Activated naive CD8-positive, alpha-beta T cell treated with anti-CD3 and anti-CD28 coated beads for 36 hours (primary cell): ENCODE results near the gene IRAK2. TPM values are rescaled to one million over a fixed set of nuclear protein-coding genes. Genes with fewer than 3 reads are reported as not detected.

Experiments used
- DNase-seq: peaks from one replicate; pipeline ENCODE4 v3.0.0; 2021
- H3K27ac Mint-ChIP-seq: one replicate; pipeline ENCODE4 v1.8.0; 2022; ENCODE audit warnings: mild to moderate bottlenecking, moderate library complexity, mixed read lengths
- H3K27me3 Mint-ChIP-seq: one replicate; pipeline ENCODE4 v1.8.0; 2022; ENCODE audit warnings: mild to moderate bottlenecking, mixed read lengths
- H3K36me3 Mint-ChIP-seq: one replicate; pipeline ENCODE4 v1.8.0; 2021; ENCODE audit warnings: mild to moderate bottlenecking, mixed read lengths
- H3K4me1 Mint-ChIP-seq: one replicate; pipeline ENCODE4 v1.8.0; 2021; ENCODE audit warnings: mixed read lengths
- H3K4me3 Mint-ChIP-seq: one replicate; pipeline ENCODE4 v1.8.0; 2022; ENCODE audit warnings: mild to moderate bottlenecking, moderate library complexity, mixed read lengths
- H3K9me3 Mint-ChIP-seq: one replicate; pipeline ENCODE4 v1.8.0; 2022; ENCODE audit warnings: mixed read lengths
- total RNA-seq, 2 experiments: library from RNA; stranded (reverse); gene quantifications; one replicate each; pipeline ENCODE4 v1.2.3, GENCODE V29; 2021

Gene IRAK2
- total RNA-seq, 2 experiments from 2014 or later = 2.6 to 3.1 TPM

DNA sequence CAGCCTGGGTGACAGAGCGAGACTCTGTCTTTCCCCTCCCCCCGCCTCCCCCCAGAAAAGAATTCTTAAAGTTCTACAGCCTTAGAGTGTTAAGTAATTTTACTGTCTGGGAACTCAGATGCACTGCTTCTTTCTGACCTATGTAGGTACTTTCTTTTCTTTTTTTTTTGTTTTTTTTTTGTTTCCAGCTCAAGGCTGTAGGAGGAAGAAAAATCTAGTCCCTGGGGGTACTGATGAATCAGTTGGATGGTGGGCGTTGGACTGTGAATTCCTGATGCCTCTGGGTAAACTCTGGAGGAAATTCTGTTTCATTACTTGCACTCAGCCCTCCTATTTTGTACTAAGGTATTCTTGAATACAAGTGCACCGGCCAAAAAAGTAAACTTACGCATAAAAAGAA is 117.2 kb downstream of the IRAK2 start:
- no peak overlapping the region for H3K4me3 Mint-ChIP-seq
- H3K9me3 Mint-ChIP-seq = no peaks in the 10 kb centered on the region
- H3K27me3 Mint-ChIP-seq = no peaks in the 10 kb centered on the region
- H3K4me1 Mint-ChIP-seq = peaks cover 39% of the 10 kb centered on the region
- no peak for DNase-seq
- peaks cover 12% of the 10 kb centered on the region for H3K36me3 Mint-ChIP-seq
- H3K27ac Mint-ChIP-seq = no peak overlapping the region

DNA sequence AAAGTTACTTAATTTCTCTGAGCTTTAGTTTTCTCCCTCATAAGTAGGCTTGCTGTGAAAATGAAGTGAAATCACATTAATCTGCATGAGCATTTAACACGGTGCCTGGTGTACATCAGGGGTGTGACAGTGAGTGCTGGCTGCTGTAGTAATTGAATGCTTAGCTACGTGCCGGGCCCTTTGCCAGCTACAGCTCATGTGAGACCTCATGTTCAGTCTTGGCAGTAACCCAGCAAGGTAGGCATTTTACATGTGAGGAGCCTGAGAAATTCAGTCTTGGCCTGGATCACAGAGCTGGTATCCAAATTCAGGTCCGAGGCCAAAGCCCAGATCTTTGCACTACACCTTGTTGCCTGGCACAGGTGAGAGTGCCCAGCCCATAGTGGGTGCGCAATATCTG is 118.9 kb downstream of the IRAK2 start:
- Mint-ChIP-seq H3K9me3 (no peaks in the 10 kb centered on the region), H3K27me3 (no peaks in the 10 kb centered on the region), H3K27ac (peak overlapping the region; percentile 60), H3K4me1 (peaks cover 40% of the 10 kb centered on the region), H3K36me3 (peaks cover 12% of the 10 kb centered on the region), H3K4me3 (no peak overlapping the region)
- no peak for DNase-seq

DNA sequence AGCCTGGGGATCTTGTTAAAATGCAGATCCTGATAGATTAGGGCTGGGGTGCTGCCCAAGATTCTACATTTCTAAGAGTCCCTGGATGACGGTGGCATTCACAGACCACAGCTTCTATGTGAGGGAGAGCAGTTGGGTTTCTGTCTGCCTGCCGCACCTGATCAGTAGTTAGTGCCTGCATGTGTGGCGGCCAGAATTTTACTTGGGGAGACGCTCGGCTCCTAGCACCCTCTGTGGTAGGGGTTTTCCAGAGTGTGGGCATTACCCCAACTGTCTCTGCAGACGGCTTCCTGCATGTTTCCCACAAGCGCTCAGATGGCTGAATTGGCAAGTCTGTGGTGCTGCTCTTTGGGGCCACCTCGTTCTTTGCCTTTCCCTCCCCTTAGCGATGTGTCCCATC is 119.8 kb downstream of the IRAK2 start:
- H3K27ac Mint-ChIP-seq = peak overlapping the region; percentile 60
- peaks cover 12% of the 10 kb centered on the region for H3K36me3 Mint-ChIP-seq
- peak; percentile 34 for DNase-seq
- H3K4me1 Mint-ChIP-seq = peaks cover 35% of the 10 kb centered on the region
- H3K27me3 Mint-ChIP-seq = no peaks in the 10 kb centered on the region
- H3K4me3 Mint-ChIP-seq = no peak overlapping the region
- H3K9me3 Mint-ChIP-seq = no peaks in the 10 kb centered on the region

DNA sequence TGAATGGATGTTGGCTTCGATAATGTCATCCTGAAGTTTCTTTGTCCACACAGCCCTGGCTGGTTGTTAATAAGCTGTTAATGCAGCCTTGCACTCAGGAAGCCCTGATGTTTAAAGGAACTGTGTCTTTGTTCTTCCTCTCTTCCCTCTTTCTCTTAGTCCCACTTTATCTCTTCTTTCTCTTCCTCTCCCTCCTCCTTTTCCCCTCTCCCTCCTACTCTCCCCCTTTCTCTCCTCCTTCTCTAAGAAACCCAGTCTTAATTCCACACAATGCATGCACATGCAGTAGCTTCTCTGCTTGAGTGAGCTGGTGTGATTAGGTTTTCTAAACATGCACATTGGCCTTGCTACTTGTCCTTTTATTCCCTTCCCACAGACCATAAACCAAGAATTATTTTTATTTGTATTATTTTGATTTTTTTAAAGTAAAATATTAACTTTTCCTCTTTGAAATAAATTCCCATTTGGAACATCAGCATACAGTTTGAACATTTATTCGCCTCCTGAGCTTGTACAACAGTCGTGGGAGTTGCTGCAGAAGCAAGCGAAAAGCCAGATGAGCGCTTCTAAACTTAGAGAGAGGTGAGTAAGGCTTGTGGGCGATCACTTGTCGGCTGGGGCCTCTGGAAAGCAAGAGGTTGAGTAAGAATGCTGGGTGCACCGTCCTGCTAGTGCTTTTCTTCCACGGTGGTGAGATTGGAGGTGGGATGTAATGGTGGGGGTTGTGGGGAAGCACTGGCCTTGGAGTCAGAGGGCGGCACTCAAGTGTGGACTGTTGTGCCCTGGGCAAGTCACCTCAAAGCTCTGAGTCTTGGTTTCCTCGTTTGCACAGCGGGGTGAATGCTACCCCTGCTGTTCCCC is 120.8 kb downstream of the IRAK2 start:
- H3K27me3 Mint-ChIP-seq = no peaks in the 10 kb centered on the region
- H3K36me3 Mint-ChIP-seq = peaks cover 8% of the 10 kb centered on the region
- no peak for DNase-seq
- H3K4me3 Mint-ChIP-seq = no peak overlapping the region
- H3K9me3 Mint-ChIP-seq = no peaks in the 10 kb centered on the region
- H3K27ac Mint-ChIP-seq = no peak overlapping the region
- H3K4me1 Mint-ChIP-seq = peaks cover 31% of the 10 kb centered on the region

DNA sequence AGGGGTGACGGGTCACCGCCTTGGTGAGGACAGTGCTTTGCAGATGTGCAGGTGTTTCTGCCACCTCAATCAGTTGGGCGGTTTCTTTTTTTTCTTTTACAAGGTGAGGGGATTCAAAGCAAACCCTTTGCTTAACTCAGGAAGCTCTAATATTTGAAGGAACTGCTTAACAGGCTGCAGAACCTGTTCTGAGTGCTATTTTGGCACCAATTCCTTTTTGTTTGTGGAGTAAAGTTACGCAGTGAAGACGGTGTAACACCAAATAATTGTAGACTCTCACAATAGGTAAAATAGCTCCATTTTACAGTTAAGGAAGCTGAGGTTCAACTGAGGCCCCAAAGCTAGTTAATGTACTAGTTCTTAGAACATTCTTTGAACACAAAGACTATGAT is 121.4 kb downstream of the IRAK2 start:
- no peak overlapping the region for H3K27ac Mint-ChIP-seq
- H3K27me3 Mint-ChIP-seq = no peaks in the 10 kb centered on the region
- H3K4me3 Mint-ChIP-seq = no peak overlapping the region
- H3K9me3 Mint-ChIP-seq = no peaks in the 10 kb centered on the region
- no peak for DNase-seq
- H3K36me3 Mint-ChIP-seq = peaks cover 7% of the 10 kb centered on the region
- peaks cover 31% of the 10 kb centered on the region for H3K4me1 Mint-ChIP-seq

DNA sequence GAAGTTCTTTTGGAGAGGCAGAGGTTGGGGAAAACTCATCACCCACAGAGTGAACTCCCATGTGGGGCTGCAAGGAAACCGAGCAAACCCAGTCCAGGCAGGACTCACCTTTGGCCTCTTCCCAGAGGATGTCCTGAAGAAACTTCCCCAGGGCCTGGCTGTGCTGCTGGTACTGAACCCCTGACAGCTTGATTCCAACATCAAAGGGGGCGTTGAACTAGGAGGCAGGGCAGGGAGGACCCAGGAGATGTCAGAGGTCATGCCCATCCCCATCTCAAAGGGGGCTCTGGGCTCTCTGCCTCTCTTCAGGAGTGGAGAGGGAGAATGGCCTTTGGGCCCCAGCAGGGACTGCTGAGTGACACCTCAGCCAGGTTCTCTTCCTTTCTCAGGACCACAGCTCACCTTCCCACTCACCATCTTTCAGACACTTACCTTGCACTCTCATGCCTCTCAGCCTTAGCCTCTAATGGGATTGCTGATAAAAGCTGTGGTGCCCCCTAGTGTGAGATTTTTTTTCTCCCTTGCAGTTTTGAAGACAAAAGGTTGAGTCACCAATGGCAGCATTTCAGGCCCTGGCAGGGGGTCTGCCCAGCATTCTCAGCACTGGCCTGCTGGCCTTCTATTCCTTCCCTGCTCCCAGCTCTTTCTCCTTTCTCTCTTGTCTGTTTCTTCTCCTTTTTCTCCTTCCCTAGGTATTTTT is 122.0 kb downstream of the IRAK2 start:
- Mint-ChIP-seq H3K36me3 (peaks cover 9% of the 10 kb centered on the region), H3K27me3 (no peaks in the 10 kb centered on the region), H3K4me3 (no peak overlapping the region), H3K27ac (peak overlapping the region; percentile 16), H3K4me1 (peaks cover 35% of the 10 kb centered on the region), H3K9me3 (no peaks in the 10 kb centered on the region)
- peak; percentile 21 for DNase-seq

DNA sequence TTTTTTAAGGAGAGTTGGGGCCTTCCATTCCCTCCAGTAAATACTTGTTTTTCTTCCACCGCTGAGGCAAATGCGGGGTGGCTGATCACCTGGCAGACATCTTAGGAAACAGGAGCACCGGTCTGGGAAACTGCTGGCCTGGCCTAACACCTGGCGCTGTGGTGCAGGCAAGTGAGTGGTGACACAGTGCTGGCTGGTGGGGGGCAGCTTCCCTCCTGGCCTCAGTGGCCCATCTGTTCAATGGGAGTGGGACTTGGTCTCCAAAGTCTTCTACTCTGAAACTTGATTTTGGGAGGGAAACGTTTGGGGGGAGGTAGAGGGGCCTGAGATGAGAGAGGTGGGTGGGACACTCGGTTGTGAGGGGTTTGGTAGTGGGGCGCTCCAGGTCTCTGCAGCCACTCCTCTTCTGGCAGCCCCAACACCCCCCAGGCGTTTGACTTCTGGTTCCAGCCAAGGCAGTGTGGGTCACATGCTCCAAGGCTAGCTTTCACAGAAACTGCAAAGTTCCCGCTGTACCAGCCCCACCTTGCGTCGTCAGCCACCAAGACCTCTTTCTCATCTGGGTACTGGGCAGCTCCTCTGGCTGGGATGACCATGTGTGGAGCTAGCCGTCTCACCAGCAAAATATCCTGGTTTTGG is 123.3 kb downstream of the IRAK2 start:
- peaks cover 7% of the 10 kb centered on the region for H3K36me3 Mint-ChIP-seq
- no peak for DNase-seq
- H3K4me1 Mint-ChIP-seq = peaks cover 40% of the 10 kb centered on the region
- H3K27ac Mint-ChIP-seq = no peak overlapping the region
- H3K4me3 Mint-ChIP-seq = no peak overlapping the region
- H3K27me3 Mint-ChIP-seq = no peaks in the 10 kb centered on the region
- no peaks in the 10 kb centered on the region for H3K9me3 Mint-ChIP-seq

DNA sequence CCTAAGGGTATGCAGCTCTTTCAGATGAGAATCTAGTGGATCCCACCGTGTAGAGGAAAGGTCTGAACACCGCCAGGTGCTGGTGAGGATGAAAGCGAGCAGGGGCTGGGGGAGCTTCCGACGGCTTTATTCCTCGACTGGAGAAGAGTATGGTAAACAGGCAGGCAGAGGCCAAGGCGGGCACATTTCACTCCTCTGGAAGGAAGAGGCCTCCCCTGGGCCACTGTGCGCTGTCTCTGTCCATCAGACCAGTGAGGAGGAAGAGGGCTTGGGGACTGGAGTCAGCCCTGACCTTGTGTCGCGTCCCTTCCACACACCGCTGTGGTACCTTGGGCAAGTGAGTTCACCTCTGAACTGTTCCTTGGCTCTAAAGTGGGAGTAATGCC is 123.8 kb downstream of the IRAK2 start:
- Mint-ChIP-seq H3K9me3 (no peaks in the 10 kb centered on the region), H3K27ac (no peak overlapping the region), H3K36me3 (peaks cover 7% of the 10 kb centered on the region), H3K27me3 (no peaks in the 10 kb centered on the region), H3K4me1 (peaks cover 38% of the 10 kb centered on the region), H3K4me3 (no peak overlapping the region)
- DNase-seq = no peak

DNA sequence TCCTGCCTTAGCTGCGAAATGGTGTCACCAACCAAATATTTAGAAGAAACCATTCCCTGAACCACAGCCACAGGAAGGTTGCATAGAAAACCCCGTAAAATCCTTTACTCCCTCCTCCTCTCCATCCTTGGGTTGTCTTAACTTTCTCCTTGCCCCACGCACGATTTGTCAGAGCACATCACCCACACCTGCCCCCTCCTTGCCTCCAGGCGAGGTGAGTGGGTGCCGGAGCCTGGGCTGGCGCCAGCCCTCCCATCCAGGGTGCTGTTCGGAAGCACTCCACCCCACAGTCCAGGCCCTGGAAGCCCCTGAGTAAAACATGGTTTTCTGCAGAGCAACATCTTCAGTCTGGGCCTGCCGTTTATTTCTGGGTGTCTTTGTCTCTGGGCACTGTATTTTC is 124.4 kb downstream of the IRAK2 start:
- no peaks in the 10 kb centered on the region for H3K9me3 Mint-ChIP-seq
- DNase-seq = no peak
- H3K4me1 Mint-ChIP-seq = peaks cover 33% of the 10 kb centered on the region
- H3K27me3 Mint-ChIP-seq = no peaks in the 10 kb centered on the region
- no peak overlapping the region for H3K4me3 Mint-ChIP-seq
- no peak overlapping the region for H3K27ac Mint-ChIP-seq
- peaks cover 8% of the 10 kb centered on the region for H3K36me3 Mint-ChIP-seq

DNA sequence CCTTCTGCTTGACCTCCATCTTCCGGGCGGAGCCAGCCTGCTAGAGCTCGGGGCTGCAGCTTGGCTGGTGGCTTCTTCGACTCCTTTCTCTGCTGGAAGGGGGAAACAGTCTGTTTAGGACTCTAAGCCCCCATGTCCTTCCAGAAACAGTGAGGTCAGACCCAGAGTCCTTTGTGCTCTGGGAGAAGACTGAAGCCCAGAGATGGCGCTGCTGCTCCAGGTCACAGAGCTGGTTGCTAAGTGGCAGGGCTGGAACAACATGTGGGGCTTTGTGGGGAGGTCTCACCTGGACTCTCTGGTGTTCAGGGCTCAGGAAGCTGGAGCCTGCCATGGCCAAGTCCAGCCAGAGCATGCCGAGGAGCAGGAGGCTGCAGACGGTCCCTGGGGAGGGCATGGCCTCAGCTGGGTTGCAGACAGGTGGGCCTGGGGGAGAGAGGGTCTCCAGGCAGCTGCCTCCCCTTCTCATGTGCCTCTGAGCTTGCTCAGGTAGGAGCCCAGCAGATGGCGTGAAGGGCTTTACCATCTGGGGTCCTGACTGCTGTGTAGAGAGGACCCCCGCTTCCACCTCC is 125.2 kb downstream of the IRAK2 start:
- H3K9me3 Mint-ChIP-seq = no peaks in the 10 kb centered on the region
- H3K4me1 Mint-ChIP-seq = peaks cover 25% of the 10 kb centered on the region
- peaks cover 12% of the 10 kb centered on the region for H3K36me3 Mint-ChIP-seq
- no peak overlapping the region for H3K4me3 Mint-ChIP-seq
- no peak overlapping the region for H3K27ac Mint-ChIP-seq
- DNase-seq = no peak
- H3K27me3 Mint-ChIP-seq = no peaks in the 10 kb centered on the region

DNA sequence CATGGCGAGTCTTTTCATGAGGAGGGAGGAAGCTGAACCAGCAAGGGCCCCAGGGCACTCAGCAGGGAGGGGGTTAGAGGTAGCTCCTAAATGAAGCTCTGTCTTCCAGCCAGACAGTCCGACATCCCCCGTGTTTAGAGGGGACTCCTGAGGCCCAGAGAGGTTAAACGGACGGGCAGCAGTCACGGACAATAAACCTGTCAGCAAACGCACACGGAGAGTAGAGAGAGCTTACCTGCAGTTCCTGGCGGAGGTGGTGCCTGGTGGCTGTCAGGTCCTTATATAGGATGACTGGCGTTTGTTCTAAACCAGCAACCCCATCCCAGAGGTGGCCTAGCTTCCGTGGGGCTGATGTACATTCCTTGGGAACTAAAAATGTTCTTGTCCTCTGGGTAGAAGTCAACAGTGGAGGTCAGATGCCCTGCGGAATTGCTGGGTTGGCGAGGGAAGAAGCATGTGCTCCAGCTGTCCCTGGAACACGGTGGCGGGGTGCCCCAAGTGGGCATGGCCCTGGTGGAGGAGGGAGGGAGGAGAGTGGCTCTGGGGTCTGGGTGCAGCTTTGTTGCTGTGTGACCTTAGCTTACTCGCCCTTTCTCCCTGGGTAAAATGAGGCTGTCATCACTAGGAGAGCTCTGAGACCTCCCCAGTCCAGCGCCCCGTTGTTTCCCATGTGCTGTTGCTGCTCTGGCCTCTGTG is 125.9 kb downstream of the IRAK2 start:
- H3K4me3 Mint-ChIP-seq = no peak overlapping the region
- no peak for DNase-seq
- H3K4me1 Mint-ChIP-seq = peaks cover 24% of the 10 kb centered on the region
- H3K27ac Mint-ChIP-seq = no peak overlapping the region
- H3K27me3 Mint-ChIP-seq = no peaks in the 10 kb centered on the region
- H3K36me3 Mint-ChIP-seq = peaks cover 14% of the 10 kb centered on the region
- no peaks in the 10 kb centered on the region for H3K9me3 Mint-ChIP-seq

DNA sequence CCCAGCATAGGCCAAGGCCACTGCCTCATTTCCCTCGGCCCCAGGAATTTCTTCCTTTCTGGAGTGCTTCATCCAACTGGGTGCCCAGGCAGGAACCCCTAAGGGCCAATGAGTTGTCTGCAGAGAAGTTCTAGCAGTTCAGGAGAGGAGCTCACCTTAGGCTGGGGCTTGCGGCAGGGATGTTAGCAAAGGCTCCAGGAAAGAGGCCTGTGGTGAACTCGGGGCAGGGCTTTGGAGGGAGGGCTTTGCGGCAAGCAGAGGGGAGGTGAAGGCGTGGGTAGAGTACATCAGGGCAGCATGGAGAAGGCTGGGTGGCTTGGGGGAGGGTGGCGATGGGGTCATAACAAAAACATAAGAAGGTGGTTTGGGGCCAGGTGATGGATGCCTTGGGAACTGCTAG is 126.9 kb downstream of the IRAK2 start:
- H3K36me3 Mint-ChIP-seq = peaks cover 17% of the 10 kb centered on the region
- H3K27me3 Mint-ChIP-seq = no peaks in the 10 kb centered on the region
- H3K27ac Mint-ChIP-seq = no peak overlapping the region
- no peak overlapping the region for H3K4me3 Mint-ChIP-seq
- no peak for DNase-seq
- peaks cover 20% of the 10 kb centered on the region for H3K4me1 Mint-ChIP-seq
- H3K9me3 Mint-ChIP-seq = no peaks in the 10 kb centered on the region

DNA sequence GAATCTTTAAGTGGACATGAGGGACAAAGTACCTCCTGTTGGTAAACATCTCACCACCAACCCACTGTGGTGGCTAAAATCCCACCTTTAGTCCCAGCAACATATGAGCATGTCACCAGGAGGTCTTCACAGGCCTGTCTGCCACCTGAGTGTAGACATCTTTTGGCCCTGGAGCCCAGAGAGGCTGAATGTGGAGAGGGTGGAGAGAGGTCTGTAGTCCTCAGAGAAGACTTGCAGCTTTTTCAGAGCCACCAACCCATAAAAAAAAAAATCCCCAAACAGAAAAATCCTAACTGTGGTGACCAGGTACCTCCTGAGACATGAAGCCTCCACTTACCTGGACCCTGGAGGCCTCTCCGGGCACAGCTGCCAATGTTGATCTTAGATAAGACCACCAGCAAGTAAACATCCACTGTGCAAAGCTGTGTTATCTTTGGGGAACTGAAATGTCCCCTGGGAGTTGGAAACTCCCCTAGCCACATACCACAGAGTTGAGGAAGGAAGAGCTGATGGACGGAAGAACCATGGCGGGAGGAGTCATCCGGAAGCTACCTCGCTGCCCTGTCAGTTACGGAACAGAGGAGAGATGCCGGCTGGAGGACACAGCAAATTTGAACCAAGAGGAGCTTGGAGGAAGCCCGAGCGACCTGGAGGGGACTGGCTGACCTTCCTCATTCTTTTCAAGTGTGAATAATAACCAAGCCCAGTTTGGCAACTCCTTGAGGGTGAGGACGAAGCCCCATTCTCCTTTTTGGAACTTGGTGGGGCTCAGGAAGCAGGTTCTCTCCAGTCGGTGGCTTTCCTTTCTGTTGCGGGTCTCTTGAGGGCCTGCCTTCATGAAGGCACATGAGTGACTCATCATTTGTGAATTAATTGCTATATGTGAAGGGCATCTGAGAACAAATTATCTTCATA is 128.0 kb downstream of the IRAK2 start, which contains the start of gene GHRL:
Gene GHRL, minus strand, starts transcription at position 443 of the 915 bp plus-strand sequence. CDS start 2,767 bp downstream, outside the sequence.
- peak within 1 kb of the TSS; percentile 3 for H3K4me3 Mint-ChIP-seq
- H3K36me3 Mint-ChIP-seq = peaks cover 22% of the 10 kb centered on the region
- H3K27ac Mint-ChIP-seq = peak within 1 kb of the TSS; percentile 58

More for the DNA sequence above, 128.0 kb downstream of the IRAK2 start, which contains the start of gene GHRL:
- Mint-ChIP-seq H3K9me3 (no peaks in the 10 kb centered on the region), H3K4me1 (peaks cover 17% of the 10 kb centered on the region), H3K27me3 (no peaks in the 10 kb centered on the region)
- DNase-seq = no peak
